CD1c-positive myeloid dendritic cell (primary cell): Measurements from ENCODE around the gene SNAPC2.
"Not testable (repeated sequence)": the region's sequence is repeated elsewhere in the genome, so short reads cannot be mapped to it uniquely, and the experiment has no call there.

ENCODE experiments used
- DNase-seq: peaks from one replicate; pipeline ENCODE4 v3.0.0-alpha.2; 2016; ENCODE audit errors: extremely low spot score

The SNAPC2 gene

GRCh38 chr19:7908742-7909461 lies 11.2 kb upstream of the SNAPC2 start:
- DNase-seq = no peak

GRCh38 chr19:7909471-7910067 lies 10.6 kb upstream of the SNAPC2 start:
- DNase-seq = no peak

- DNase-seq = no peak
Observed at GRCh38 chr19:7910321-7911161, 9.6 kb upstream of the SNAPC2 start.

- DNase-seq = no peak
Observed at GRCh38 chr19:7911508-7912143, 8.5 kb upstream of the SNAPC2 start.

GRCh38 chr19:7912144-7912696 lies 7.9 kb upstream of the SNAPC2 start:
- DNase-seq = no peak

- DNase-seq = no peak
Observed at GRCh38 chr19:7912697-7913564, 7.2 kb upstream of the SNAPC2 start.

- no peak for DNase-seq
Observed at GRCh38 chr19:7913652-7914051, 6.5 kb upstream of the SNAPC2 start.

GRCh38 chr19:7914099-7914498 lies 6.0 kb upstream of the SNAPC2 start:
- DNase-seq = no peak

- no peak for DNase-seq
Observed at GRCh38 chr19:7914598-7915045, 5.5 kb upstream of the SNAPC2 start, which contains the start of gene TGFBR3L. TGFBR3L (plus strand) TSS chr19:7914830.

- DNase-seq = no peak
Observed at GRCh38 chr19:7915250-7916102, 4.7 kb upstream of the SNAPC2 start.

GRCh38 chr19:7916103-7916954 lies 3.8 kb upstream of the SNAPC2 start:
- peak; percentile 79 for DNase-seq

- DNase-seq = no peak
Observed at GRCh38 chr19:7916955-7917266, 3.2 kb upstream of the SNAPC2 start.

GRCh38 chr19:7917267-7918061 lies 2.7 kb upstream of the SNAPC2 start:
- DNase-seq = peak; percentile 66

GRCh38 chr19:7918062-7918614 lies 2.0 kb upstream of the SNAPC2 start:
- not testable (repeated sequence) for DNase-seq

- no peak for DNase-seq
Observed at GRCh38 chr19:7918615-7919421, 1.3 kb upstream of the SNAPC2 start.

GRCh38 chr19:7920519-7921301 lies 572 bp downstream of the SNAPC2 start:
- peak; percentile 98 for DNase-seq
